ENCODE measurements around the gene RBM42. TPM values are rescaled to one million over a fixed set of nuclear protein-coding genes. Genes with fewer than 3 reads are reported as not detected.

The RBM42 gene
- total and polyA plus RNA-seq, 9 of the 15 experiments (the other 6 are each of a cell fraction or from before 2014, with no cell fraction given): 5.7 to 149 (median 32.4) TPM

DNA sequence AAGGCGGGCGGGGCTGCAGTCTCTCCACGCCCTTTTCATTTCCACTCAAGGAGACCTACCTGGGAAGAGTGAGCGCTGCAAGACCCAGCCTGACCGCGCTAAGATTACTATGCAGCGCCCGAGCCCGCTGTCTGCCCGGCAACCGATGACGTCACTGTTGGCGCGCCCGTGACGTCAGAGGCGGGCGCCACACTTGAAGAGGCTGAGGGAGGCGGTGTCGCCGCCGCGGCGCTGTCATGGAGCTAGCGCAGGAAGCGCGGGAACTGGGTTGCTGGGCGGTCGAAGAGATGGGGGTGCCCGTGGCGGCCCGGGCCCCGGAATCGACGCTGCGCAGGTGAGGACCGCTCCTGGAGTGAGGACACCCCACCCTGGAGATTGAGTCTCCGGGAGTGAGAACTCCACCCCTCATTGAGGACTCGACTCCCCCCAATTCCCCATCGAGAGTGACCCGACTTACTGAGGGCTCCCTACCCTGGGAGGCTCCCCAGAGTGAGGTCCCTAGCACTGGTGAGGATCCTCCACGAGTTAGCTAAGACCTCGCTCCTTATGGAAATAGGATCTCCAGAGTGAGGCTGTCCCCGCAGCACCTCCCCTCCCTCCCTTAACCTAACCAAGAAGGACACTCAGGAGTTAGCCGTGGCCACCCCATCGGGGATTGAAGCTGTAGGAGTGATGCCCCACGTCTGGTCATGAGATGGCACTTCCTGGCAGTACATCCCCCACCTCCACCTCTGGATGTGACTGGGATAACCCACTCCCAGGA is 16.1 kb upstream of the RBM42 start, which contains the start of gene HAUS5 (continued):
- TF ChIP-seq, protein P1, sequence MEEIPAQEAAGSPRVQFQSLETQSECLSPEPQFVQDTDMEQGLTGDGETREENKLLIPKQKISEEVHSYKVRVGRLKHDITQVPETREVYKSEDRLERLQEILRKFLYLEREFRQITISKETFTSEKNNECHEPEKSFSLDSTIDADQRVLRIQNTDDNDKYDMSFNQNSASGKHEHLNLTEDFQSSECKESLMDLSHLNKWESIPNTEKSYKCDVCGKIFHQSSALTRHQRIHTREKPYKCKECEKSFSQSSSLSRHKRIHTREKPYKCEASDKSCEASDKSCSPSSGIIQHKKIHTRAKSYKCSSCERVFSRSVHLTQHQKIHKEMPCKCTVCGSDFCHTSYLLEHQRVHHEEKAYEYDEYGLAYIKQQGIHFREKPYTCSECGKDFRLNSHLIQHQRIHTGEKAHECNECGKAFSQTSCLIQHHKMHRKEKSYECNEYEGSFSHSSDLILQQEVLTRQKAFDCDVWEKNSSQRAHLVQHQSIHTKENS (CRISPR knock-in tag; IDR thresholded peaks at IDR 0.05): no peak
- TF ChIP-seq SAFB2 (IDR thresholded peaks at IDR 0.05; ENCODE audit: borderline replicate concordance, low read depth, low read length, severe bottlenecking): no peak
- peak; percentile 68 to 78; a peak in 2 of 4 replicates for TF ChIP-seq MAZ (CRISPR knock-in tag; conservative IDR thresholded peaks at IDR 0.05 in 1 of 2, IDR thresholded peaks at IDR 0.05 in 1 of 2)
- TF ChIP-seq ZNF830 (CRISPR knock-in tag; IDR thresholded peaks at IDR 0.05): 0 out of 2 replicates have a peak, but pooled peaks have one; percentile 58
- TF ChIP-seq PTTG1 (tag; IDR thresholded peaks at IDR 0.05; ENCODE audit: low read depth): no peak
- peak; percentile 76 to 89; a peak in 2 of 4 replicates for TF ChIP-seq SIN3A (IDR thresholded peaks at IDR 0.05; ENCODE audit: borderline replicate concordance in 2 of 2, control insufficient read depth in 1 of 2, low read depth in 2 of 2, low read length in 2 of 2)
- peak; percentile 54 for TF ChIP-seq TBP (optimal IDR thresholded peaks at IDR 0.05; ENCODE audit: low read depth, low read length)
- TF ChIP-seq CBX3 (IDR thresholded peaks at IDR 0.05; ENCODE audit: borderline replicate concordance in 1 of 2, low read length in 2 of 2): 0 out of 3 replicates have a peak, but pooled peaks of 1 of the 2 experiments have one; percentile 34
- TF ChIP-seq EZH2 (IDR thresholded peaks at IDR 0.05; ENCODE audit: borderline replicate concordance, low read depth, low read length): no peak
- TF ChIP-seq, protein P2, sequence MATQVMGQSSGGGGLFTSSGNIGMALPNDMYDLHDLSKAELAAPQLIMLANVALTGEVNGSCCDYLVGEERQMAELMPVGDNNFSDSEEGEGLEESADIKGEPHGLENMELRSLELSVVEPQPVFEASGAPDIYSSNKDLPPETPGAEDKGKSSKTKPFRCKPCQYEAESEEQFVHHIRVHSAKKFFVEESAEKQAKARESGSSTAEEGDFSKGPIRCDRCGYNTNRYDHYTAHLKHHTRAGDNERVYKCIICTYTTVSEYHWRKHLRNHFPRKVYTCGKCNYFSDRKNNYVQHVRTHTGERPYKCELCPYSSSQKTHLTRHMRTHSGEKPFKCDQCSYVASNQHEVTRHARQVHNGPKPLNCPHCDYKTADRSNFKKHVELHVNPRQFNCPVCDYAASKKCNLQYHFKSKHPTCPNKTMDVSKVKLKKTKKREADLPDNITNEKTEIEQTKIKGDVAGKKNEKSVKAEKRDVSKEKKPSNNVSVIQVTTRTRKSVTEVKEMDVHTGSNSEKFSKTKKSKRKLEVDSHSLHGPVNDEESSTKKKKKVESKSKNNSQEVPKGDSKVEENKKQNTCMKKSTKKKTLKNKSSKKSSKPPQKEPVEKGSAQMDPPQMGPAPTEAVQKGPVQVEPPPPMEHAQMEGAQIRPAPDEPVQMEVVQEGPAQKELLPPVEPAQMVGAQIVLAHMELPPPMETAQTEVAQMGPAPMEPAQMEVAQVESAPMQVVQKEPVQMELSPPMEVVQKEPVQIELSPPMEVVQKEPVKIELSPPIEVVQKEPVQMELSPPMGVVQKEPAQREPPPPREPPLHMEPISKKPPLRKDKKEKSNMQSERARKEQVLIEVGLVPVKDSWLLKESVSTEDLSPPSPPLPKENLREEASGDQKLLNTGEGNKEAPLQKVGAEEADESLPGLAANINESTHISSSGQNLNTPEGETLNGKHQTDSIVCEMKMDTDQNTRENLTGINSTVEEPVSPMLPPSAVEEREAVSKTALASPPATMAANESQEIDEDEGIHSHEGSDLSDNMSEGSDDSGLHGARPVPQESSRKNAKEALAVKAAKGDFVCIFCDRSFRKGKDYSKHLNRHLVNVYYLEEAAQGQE (IDR thresholded peaks at IDR 0.05; ENCODE audit: borderline replicate concordance): no peak
- TF ChIP-seq, protein P2 (CRISPR knock-in tag; IDR thresholded peaks at IDR 0.05; ENCODE audit: low read depth): 0 out of 2 replicates have a peak, but pooled peaks have one; percentile 51
- TF ChIP-seq SOX6 (IDR thresholded peaks at IDR 0.05): no peak
- peak; percentile 99 for TF ChIP-seq JUN (IDR thresholded peaks at IDR 0.05; ENCODE audit: borderline replicate concordance, low read depth, low read length)
- TF ChIP-seq JUN (CRISPR knock-in tag; IDR thresholded peaks at IDR 0.05; ENCODE audit: borderline replicate concordance): peak; percentile 55; the same call in 1 of the 2 replicates
- TF ChIP-seq, protein P3, sequence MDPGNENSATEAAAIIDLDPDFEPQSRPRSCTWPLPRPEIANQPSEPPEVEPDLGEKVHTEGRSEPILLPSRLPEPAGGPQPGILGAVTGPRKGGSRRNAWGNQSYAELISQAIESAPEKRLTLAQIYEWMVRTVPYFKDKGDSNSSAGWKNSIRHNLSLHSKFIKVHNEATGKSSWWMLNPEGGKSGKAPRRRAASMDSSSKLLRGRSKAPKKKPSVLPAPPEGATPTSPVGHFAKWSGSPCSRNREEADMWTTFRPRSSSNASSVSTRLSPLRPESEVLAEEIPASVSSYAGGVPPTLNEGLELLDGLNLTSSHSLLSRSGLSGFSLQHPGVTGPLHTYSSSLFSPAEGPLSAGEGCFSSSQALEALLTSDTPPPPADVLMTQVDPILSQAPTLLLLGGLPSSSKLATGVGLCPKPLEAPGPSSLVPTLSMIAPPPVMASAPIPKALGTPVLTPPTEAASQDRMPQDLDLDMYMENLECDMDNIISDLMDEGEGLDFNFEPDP (CRISPR knock-in tag; IDR thresholded peaks at IDR 0.05): 0 out of 2 replicates have a peak, but pooled peaks have one; percentile 72
- TF ChIP-seq ARNT (IDR thresholded peaks at IDR 0.05): no peak

Data from K562 (cell line).